SK-N-MC (cell line): ENCODE results near the gene COX7A1.

Experiments used
- DNase-seq: peaks from one replicate; pipeline ENCODE4 v3.0.0-alpha.2; 2011; ENCODE audit warnings: low read depth, low spot score
- H3K27ac ChIP-seq: fragments of 200-600 bp; sonication (generic); 2 replicates; pipeline ENCODE4 v1.5.1; 2016; ENCODE audit warnings: mixed run types
- H3K36me3 ChIP-seq: fragments of 200-600 bp; sonication (generic); 2 replicates; pipeline ENCODE4 v1.6.1; 2017; ENCODE audit warnings: antibody characterized with exemption, low read length, mixed read lengths; ENCODE audit not compliant: insufficient read depth
- H3K4me3 ChIP-seq: fragments of 200-600 bp; sonication (generic); 2 replicates; pipeline ENCODE4 v1.5.1; 2016
- H3K9ac ChIP-seq: fragments of 200-600 bp; sonication (generic); 2 replicates; pipeline ENCODE4 v1.8.0; 2017; ENCODE audit warnings: mixed run types, mixed read lengths; ENCODE audit not compliant: insufficient read length
- H3K9me3 ChIP-seq: fragments of 200-600 bp; sonication (generic); 2 replicates; pipeline ENCODE4 v1.6.1; 2017; ENCODE audit warnings: low read depth, mild to moderate bottlenecking, antibody characterized with exemption, low read length, moderate library complexity, mixed read lengths
- EZH2 ChIP-seq: fragments of 200-600 bp; sonication (generic); IDR thresholded peaks from one replicate; pipeline ENCODE4 v1.6.1; 2017; ENCODE audit warnings: antibody characterized with exemption
- FOXP2 ChIP-seq: optimal IDR thresholded peaks from 2 replicates; pipeline ENCODE3; 2011; ENCODE audit warnings: mild to moderate bottlenecking, moderate library complexity; ENCODE audit not compliant: insufficient read depth; ENCODE audit errors: extremely low read length, control extremely low read depth
- POLR2AphosphoS5 ChIP-seq: IDR thresholded peaks from 2 replicates; pipeline ENCODE4 v1.6.1; 2012; ENCODE audit warnings: mild to moderate bottlenecking, low read depth, low read length, borderline replicate concordance

COX7A1 gene

GRCh38 chr19:36110487-36111199 lies 41.6 kb downstream of the COX7A1 start, which contains the start of gene OVOL3:
OVOL3 (plus strand) TSS chr19:36111143; CDS start chr19:36111203, 60 bp downstream.
- Histone ChIP-seq H3K36me3 (peaks cover 7% of the 10 kb centered on the region; the same call in 1 of the 2 replicates), H3K9ac (no peak within 1 kb of the TSS), H3K4me3 (no peak within 1 kb of the TSS), H3K27ac (no peak within 1 kb of the TSS), H3K9me3 (no peaks in the 10 kb centered on the region)
- no peak for DNase-seq
- TF ChIP-seq FOXP2 (no peak), POLR2AphosphoS5 (no peak), EZH2 (no peak)

DNA sequence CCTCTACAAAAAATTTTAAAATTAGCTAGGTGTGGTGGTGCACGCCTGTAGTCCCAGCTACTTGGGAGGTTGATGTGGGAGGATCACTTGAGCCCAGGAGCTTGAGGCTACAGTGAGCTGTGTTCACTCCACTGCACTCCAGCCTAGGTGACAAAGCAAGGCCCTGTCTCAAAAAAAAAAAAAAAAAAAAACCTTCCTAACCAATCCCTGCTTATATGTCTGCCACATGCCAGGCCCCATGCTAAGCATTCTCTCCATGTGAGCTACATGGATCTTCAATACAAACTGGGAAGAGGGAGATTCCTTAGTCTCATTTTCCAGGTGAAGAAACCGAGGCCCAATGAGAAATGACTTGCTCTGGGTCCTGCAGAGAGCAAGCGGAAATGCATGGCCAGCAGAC lies 43.6 kb downstream of the COX7A1 start:
- Histone ChIP-seq H3K9me3 (no peaks in the 10 kb centered on the region), H3K27ac (no peak overlapping the region), H3K9ac (no peak overlapping the region), H3K36me3 (peaks cover 23% of the 10 kb centered on the region; the same call in 1 of the 2 replicates), H3K4me3 (no peak overlapping the region)
- DNase-seq, result no peak
- TF ChIP-seq POLR2AphosphoS5 (no peak), FOXP2 (no peak), EZH2 (no peak)

DNA sequence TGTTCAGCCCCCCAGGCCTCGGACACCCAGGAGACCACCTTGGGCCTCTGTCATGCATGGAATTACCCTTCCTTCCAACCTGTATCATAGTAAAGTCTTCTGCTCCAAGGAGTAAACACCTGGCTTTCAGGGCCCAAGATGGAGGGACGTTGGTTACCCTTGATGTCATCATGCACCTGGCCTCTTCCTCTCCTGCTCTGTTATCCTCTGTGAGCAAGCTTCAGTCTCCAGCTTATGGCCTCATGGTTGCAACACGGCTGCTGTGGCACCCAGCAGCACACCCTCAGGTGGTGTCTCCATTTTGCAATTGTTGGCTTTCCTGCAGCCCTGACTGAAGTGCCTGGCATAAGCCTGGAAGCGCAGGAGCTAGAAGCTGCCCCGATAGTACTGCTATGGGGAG lies 45.3 kb downstream of the COX7A1 start:
- Histone ChIP-seq H3K36me3 (peaks cover 17% of the 10 kb centered on the region; the same call in 1 of the 2 replicates), H3K27ac (no peak overlapping the region)
- TF ChIP-seq POLR2AphosphoS5, result no peak
- no peak for TF ChIP-seq FOXP2
- TF ChIP-seq EZH2, result no peak

GRCh38 chr19:36106441-36106840 lies 45.8 kb downstream of the COX7A1 start:
- Histone ChIP-seq H3K27ac (0 out of 2 replicates have a peak overlapping the region, but pooled peaks have one; percentile 31), H3K4me3 (no peak overlapping the region), H3K9me3 (no peaks in the 10 kb centered on the region), H3K36me3 (peaks cover 17% of the 10 kb centered on the region; the same call in 1 of the 2 replicates), H3K9ac (no peak overlapping the region)
- TF ChIP-seq EZH2, result no peak
- TF ChIP-seq FOXP2, result no peak
- TF ChIP-seq POLR2AphosphoS5, result no peak
- no peak for DNase-seq

More for the DNA sequence above, 45.3 kb downstream of the COX7A1 start:
- H3K9me3 ChIP-seq, result no peaks in the 10 kb centered on the region
- no peak overlapping the region for H3K9ac ChIP-seq
- no peak for DNase-seq
- H3K4me3 ChIP-seq, result no peak overlapping the region

DNA sequence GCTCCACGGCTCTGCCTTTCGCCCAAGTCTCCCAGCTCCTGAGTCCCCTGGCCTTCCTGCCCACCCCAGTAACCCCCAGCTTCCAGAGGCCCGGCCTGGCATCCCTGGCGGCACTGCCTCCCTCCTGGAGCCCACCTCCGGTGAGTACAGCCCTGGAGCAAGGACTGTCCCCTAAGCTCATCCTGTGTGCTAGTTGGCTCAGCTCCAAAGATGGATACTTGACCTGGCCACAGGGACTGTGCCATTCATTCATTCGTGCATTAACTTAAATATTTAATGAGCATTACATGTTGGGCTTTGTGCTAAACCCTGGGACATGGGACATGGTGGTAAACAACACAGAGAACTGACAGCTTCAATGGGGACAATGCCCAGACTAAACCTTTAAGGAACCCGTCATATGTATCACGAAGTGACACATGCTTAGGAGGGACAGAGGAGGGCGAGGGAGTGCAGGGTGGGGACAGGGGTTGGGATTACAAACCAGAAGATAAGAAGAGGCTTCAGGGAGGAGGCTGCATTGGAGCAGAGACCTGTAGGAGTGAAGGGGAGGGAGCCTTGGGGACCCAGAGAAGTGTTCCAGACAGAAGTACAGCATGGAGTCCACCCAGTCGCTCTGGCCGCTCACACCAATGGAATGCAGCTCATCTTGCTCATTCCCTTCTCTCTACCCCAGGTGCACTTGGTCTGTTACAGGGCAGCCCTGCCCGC lies 48.2 kb downstream of the COX7A1 start:
- no peaks in the 10 kb centered on the region for H3K9me3 ChIP-seq
- no peak for DNase-seq
- H3K36me3 ChIP-seq, result peaks cover 17% of the 10 kb centered on the region; the same call in 1 of the 2 replicates
- no peak overlapping the region for H3K9ac ChIP-seq
- no peak overlapping the region for H3K27ac ChIP-seq
- H3K4me3 ChIP-seq, result no peak overlapping the region
- TF ChIP-seq FOXP2 (no peak), EZH2 (no peak), POLR2AphosphoS5 (no peak)

DNA sequence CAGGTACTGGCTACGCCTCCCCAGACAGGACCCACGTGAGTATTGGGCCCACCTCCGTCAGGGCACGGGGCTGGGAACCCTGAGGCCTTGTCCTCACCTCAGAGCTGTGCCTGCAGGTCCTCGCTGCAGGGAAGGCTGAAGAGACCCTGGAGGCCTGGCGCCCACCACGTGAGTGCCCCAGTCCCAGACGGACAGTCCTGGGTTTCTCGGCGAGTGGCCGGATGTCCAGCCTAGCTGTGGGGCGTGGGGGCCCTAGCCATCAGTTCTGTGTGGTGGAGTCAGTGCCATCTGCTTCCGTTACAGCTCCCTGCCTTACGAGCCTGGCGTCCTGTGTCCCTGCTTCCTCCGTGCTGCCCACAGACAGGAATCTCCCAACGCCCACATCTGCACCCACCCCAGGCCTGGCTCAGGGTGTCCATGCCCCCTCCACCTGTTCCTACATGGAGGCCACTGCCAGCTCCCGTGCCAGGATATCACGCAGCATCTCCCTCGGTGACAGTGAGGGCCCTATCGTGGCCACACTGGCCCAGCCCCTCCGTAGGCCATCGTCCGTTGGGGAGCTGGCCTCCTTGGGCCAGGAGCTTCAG lies 49.1 kb downstream of the COX7A1 start:
- Histone ChIP-seq H3K4me3 (no peak overlapping the region), H3K27ac (no peak overlapping the region), H3K36me3 (peaks cover 17% of the 10 kb centered on the region; the same call in 1 of the 2 replicates), H3K9ac (no peak overlapping the region), H3K9me3 (no peaks in the 10 kb centered on the region)
- DNase-seq, result no peak
- no peak for TF ChIP-seq FOXP2

DNA sequence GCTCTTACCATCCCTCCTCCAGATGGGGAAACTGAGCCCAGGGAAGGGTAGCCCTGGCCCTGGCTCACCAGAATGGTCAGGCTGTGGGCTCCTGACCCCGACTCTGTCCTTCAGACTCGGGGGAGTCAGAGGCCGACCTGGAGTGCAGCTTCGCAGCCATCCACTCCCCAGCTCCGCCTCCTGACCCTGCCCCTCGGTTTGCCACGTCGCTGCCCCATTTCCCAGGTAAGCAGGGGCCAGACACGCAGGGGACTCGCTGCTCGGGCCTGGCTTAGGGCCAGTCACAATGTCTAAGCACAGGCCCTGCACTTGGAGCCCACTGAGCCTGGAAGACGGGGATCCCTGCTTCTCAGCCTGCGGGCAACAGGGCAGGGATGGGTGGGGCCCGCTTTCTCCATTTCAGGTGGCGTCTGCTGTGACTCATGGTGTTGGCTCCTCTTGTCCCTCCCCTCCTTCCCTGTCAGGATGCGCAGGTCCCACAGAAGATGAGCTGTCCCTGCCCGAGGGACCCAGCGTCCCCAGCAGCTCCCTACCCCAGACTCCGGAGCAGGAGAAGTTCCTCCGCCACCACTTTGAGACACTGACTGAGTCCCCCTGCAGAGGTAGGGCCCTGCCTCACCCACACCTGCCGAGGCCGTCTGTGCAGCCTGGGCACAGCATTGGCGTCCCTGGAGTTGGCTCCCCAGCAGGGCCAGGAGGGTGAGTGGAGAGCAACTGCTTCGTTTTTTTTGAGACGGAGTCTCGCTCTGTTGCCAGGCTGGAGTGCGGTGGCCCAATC lies 50.5 kb downstream of the COX7A1 start:
- H3K36me3 ChIP-seq, result peaks cover 22% of the 10 kb centered on the region; the same call in 1 of the 2 replicates

More for the DNA sequence above, 50.5 kb downstream of the COX7A1 start:
- no peak overlapping the region for H3K9ac ChIP-seq
- no peak overlapping the region for H3K4me3 ChIP-seq
- TF ChIP-seq EZH2 (no peak), POLR2AphosphoS5 (no peak), FOXP2 (no peak)
- no peak for DNase-seq
- H3K9me3 ChIP-seq, result no peaks in the 10 kb centered on the region
- H3K27ac ChIP-seq, result no peak overlapping the region
